Panc1 (cell line): ENCODE measurements around the gene ABCG1. TPM values are rescaled to one million over a fixed set of nuclear protein-coding genes. Genes with fewer than 3 reads are reported as not detected.

Source experiments
- ATAC-seq: fragments of 200-7000 bp; cut with Tn5 transposase; 2 replicates; pipeline ENCODE4 v1.9.1; 2020; ENCODE audit warnings: mild to moderate bottlenecking, moderate library complexity
- BruUV-seq: library from RNA; stranded (reverse); fragments of 400-500 nt; replicated peaks from 2 replicates; lab custom pipeline; 2021; lab: Mats Ljungman, UMichigan
- CTCF ChIA-PET: fragments of 300-600 bp; sonication (Branson Sonifier 250); formaldehyde crosslinking; loops from one replicate; lab custom pipeline; 2022; ENCODE audit warnings: antibody characterized with exemption; lab: Charles Lee
- POLR2A ChIA-PET: fragments of 300-600 bp; sonication (Branson Sonifier 250); formaldehyde crosslinking; loops from one replicate; lab custom pipeline; 2022; ENCODE audit warnings: antibody characterized with exemption; lab: Charles Lee
- DNase-seq: peaks from one replicate; pipeline ENCODE4 v3.0.0-alpha.2; 2010; ENCODE audit warnings: low read depth, low spot score
- H3K27ac ChIP-seq: 2 replicates; pipeline ENCODE4 v1.5.1; 2011; ENCODE audit warnings: mild to moderate bottlenecking, low read length, inconsistent platforms
- H3K27me3 ChIP-seq: fragments of 200-500 bp; sonication (Bioruptor generic); 2 replicates; pipeline ENCODE4 v1.6.0; 2014; ENCODE audit warnings: low read length, inconsistent platforms; ENCODE audit not compliant: control insufficient read depth, insufficient read depth
- H3K36me3 ChIP-seq: fragments of 200-500 bp; sonication (Bioruptor generic); 2 replicates; pipeline ENCODE4 v1.5.1; 2014; ENCODE audit warnings: inconsistent platforms, mild to moderate bottlenecking, low read length, moderate library complexity; ENCODE audit not compliant: control insufficient read depth, insufficient read depth
- H3K4me1 ChIP-seq: 2 replicates; pipeline ENCODE4 v1.5.1; 2011; ENCODE audit warnings: inconsistent platforms, mild to moderate bottlenecking, low read length, moderate library complexity; ENCODE audit not compliant: control insufficient read depth, insufficient read depth
- H3K4me3 ChIP-seq, 2 experiments: 2 replicates each; pipeline ENCODE4 v1.5.1; 2011 to 2012; ENCODE audit warnings: low read depth in 2 of 2, low read length in 2 of 2, mild to moderate bottlenecking in 2 of 2, inconsistent platforms in 1 of 2, moderate library complexity in 1 of 2
- H3K9me3 ChIP-seq: fragments of 200-500 bp; sonication (Bioruptor generic); 2 replicates; pipeline ENCODE4 v1.5.1; 2014; ENCODE audit warnings: low read depth, mild to moderate bottlenecking, inconsistent platforms, low read length, moderate library complexity; ENCODE audit not compliant: control insufficient read depth, insufficient read depth
- POLR2AphosphoS5 ChIP-seq: IDR thresholded peaks from 2 replicates; pipeline ENCODE4 v1.6.1; 2012; ENCODE audit warnings: mild to moderate bottlenecking, low read depth, low read length, moderate library complexity
- SIN3A ChIP-seq: IDR thresholded peaks from 2 replicates; pipeline ENCODE4 v1.6.1; 2012; ENCODE audit warnings: low read depth, mild to moderate bottlenecking, low read length, moderate library complexity, borderline replicate concordance; ENCODE audit not compliant: insufficient read depth
- TCF7L2 ChIP-seq: IDR thresholded peaks from 2 replicates; pipeline ENCODE4 v1.6.1; 2011; ENCODE audit warnings: mild to moderate bottlenecking, low read depth, low read length, inconsistent platforms
- in situ Hi-C: cut with HindIII; loops from 2 replicates; pipeline ENCODE4 v1.10.0; 2016; ENCODE audit warnings: low sequenced_read_pairs, low pct_unique_long_range_greater_than_20kb
- intact Hi-C: fragments of 100-400 bp; cut with micrococcal nuclease; formaldehyde crosslinking; loops from one replicate; pipeline ENCODE4 v1.10.0; 2022; ENCODE audit not compliant: unreplicated experiment
- total RNA-seq: library from RNA; stranded (reverse); gene quantifications from one replicate; pipeline ENCODE4 v1.2.1, GENCODE V29; 2021; ENCODE audit not compliant: unreplicated experiment
- TF ChIP-seq, protein P1 (sequence below): fragments of 450-650 bp; IDR thresholded peaks from 2 replicates; pipeline ENCODE4 v1.5.1; 2017; ENCODE audit warnings: mild to moderate bottlenecking
- TF ChIP-seq, protein P2 (sequence below), 2 experiments: IDR thresholded peaks; 2 replicates each; pipeline ENCODE4 v1.6.1; 2011 to 2012; ENCODE audit warnings: low read depth in 2 of 2, control low read depth in 1 of 2, low read length in 1 of 2, mild to moderate bottlenecking in 1 of 2, moderate library complexity in 1 of 2; ENCODE audit not compliant: insufficient read depth in 1 of 2

The ABCG1 gene
- total RNA-seq, 1 experiment from 2014 or later: 0.80 TPM

- ATAC-seq: no peak
- H3K4me3 ChIP-seq: no peak overlapping the region
- H3K9me3 ChIP-seq: no peaks in the 10 kb centered on the region
- no peak overlapping the region for H3K27ac ChIP-seq
- no peaks in the 10 kb centered on the region; the same call in 1 of the 2 replicates for H3K4me1 ChIP-seq
- ChIA-PET CTCF (no interaction called here), POLR2A (no interaction called here)
- H3K27me3 ChIP-seq: 0 out of 2 replicates have a peak, but pooled peaks cover 5% of the 10 kb centered on the region
- no peak for DNase-seq
- in situ Hi-C loops: no loop called here
- no peaks in the 10 kb centered on the region for H3K36me3 ChIP-seq
- intact Hi-C loops: no loop called here
- no TSS peak for BruUV-seq
- TF ChIP-seq SIN3A: no peak
Observed at GRCh38 chr21:42225571-42226155, 6.7 kb downstream of the ABCG1 start.

DNA sequence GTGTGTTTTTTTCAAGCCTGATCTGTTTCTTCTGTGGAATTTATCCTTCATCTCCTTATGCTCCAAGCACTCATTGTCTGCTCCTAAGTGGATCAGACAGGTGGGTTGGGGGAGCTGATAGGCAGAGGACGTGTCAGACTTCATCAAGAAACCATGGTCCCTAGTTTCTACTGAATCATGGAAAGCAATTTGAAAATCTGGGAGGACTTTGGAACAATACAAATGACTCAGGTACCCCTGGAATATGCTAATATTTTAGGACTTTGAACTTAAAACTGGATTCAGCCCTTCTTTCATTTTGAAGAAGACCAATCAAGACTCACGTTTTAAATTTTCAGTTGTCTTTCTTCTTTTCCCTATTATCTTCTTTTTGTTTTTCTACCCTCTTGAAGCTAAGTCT lies 7.7 kb downstream of the ABCG1 start:
- DNase-seq (no peak), ATAC-seq (no peak)
- no peaks in the 10 kb centered on the region for H3K36me3 ChIP-seq
- no peaks in the 10 kb centered on the region; the same call in 1 of the 2 replicates for H3K4me1 ChIP-seq
- H3K4me3 ChIP-seq: no peak overlapping the region
- no peaks in the 10 kb centered on the region for H3K9me3 ChIP-seq
- H3K27ac ChIP-seq: no peak overlapping the region
- POLR2A ChIA-PET: no interaction called here
- 0 out of 2 replicates have a peak, but pooled peaks cover 5% of the 10 kb centered on the region for H3K27me3 ChIP-seq
- TF ChIP-seq POLR2AphosphoS5: no peak
- TF ChIP-seq, protein P1, sequence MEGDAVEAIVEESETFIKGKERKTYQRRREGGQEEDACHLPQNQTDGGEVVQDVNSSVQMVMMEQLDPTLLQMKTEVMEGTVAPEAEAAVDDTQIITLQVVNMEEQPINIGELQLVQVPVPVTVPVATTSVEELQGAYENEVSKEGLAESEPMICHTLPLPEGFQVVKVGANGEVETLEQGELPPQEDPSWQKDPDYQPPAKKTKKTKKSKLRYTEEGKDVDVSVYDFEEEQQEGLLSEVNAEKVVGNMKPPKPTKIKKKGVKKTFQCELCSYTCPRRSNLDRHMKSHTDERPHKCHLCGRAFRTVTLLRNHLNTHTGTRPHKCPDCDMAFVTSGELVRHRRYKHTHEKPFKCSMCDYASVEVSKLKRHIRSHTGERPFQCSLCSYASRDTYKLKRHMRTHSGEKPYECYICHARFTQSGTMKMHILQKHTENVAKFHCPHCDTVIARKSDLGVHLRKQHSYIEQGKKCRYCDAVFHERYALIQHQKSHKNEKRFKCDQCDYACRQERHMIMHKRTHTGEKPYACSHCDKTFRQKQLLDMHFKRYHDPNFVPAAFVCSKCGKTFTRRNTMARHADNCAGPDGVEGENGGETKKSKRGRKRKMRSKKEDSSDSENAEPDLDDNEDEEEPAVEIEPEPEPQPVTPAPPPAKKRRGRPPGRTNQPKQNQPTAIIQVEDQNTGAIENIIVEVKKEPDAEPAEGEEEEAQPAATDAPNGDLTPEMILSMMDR: no peak
- TF ChIP-seq, protein P2, sequence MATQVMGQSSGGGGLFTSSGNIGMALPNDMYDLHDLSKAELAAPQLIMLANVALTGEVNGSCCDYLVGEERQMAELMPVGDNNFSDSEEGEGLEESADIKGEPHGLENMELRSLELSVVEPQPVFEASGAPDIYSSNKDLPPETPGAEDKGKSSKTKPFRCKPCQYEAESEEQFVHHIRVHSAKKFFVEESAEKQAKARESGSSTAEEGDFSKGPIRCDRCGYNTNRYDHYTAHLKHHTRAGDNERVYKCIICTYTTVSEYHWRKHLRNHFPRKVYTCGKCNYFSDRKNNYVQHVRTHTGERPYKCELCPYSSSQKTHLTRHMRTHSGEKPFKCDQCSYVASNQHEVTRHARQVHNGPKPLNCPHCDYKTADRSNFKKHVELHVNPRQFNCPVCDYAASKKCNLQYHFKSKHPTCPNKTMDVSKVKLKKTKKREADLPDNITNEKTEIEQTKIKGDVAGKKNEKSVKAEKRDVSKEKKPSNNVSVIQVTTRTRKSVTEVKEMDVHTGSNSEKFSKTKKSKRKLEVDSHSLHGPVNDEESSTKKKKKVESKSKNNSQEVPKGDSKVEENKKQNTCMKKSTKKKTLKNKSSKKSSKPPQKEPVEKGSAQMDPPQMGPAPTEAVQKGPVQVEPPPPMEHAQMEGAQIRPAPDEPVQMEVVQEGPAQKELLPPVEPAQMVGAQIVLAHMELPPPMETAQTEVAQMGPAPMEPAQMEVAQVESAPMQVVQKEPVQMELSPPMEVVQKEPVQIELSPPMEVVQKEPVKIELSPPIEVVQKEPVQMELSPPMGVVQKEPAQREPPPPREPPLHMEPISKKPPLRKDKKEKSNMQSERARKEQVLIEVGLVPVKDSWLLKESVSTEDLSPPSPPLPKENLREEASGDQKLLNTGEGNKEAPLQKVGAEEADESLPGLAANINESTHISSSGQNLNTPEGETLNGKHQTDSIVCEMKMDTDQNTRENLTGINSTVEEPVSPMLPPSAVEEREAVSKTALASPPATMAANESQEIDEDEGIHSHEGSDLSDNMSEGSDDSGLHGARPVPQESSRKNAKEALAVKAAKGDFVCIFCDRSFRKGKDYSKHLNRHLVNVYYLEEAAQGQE (IDR thresholded peaks at IDR 0.05; ENCODE audit: insufficient read depth in 1 of 2, low read depth in 2 of 2, low read length in 1 of 2): no peak
- TF ChIP-seq TCF7L2: no peak
- TF ChIP-seq SIN3A: no peak
- BruUV-seq: no TSS peak
- CTCF ChIA-PET: interaction anchor here (0.7 kb wide), 1 partner anchor 617 kb away, joined by 3 read pairs; no protein-coding TSS in a partner anchor
- intact Hi-C loops (no loop called here), in situ Hi-C loops (no loop called here)
